Hematopoietic multipotent progenitor cell treated with erythropoietin and hydrocortisone succinate and interleukin-3 and kit ligand, for 15 days (in vitro differentiated cells): Measurements from ENCODE around the gene TFIP11.

Experiments used
- DNase-seq: peaks from one replicate; pipeline ENCODE4 v3.0.0-alpha.2; 2015; ENCODE audit warnings: low spot score

TFIP11 gene

GRCh38 chr22:26479043-26479791, 33.1 kb downstream of the TFIP11 start:
- peak; percentile 78 for DNase-seq

GRCh38 chr22:26477341-26477731, 34.9 kb downstream of the TFIP11 start:
- DNase-seq = no peak

GRCh38 chr22:26476705-26477340, 35.5 kb downstream of the TFIP11 start:
- no peak for DNase-seq

GRCh38 chr22:26474682-26475081, 37.6 kb downstream of the TFIP11 start:
- DNase-seq = no peak

GRCh38 chr22:26471522-26471921, 40.8 kb downstream of the TFIP11 start:
- no peak for DNase-seq

GRCh38 chr22:26470807-26471206, 41.5 kb downstream of the TFIP11 start:
- no peak for DNase-seq

GRCh38 chr22:26466196-26466595, 46.1 kb downstream of the TFIP11 start:
- DNase-seq = no peak

- DNase-seq = no peak
These were observed 48.0 kb downstream of the TFIP11 start for GRCh38 chr22:26464312-26464711.

- no peak for DNase-seq
These were observed 48.6 kb downstream of the TFIP11 start for GRCh38 chr22:26463688-26464087.

- DNase-seq = no peak
These were observed 49.1 kb downstream of the TFIP11 start for GRCh38 chr22:26463101-26463661.

GRCh38 chr22:26462641-26463040, 49.6 kb downstream of the TFIP11 start:
- DNase-seq = no peak

- DNase-seq = no peak
These were observed 50.2 kb downstream of the TFIP11 start for GRCh38 chr22:26462051-26462450.

GRCh38 chr22:26461188-26461810, 51.0 kb downstream of the TFIP11 start:
- peak; percentile 54 for DNase-seq

GRCh38 chr22:26460202-26460601, 52.1 kb downstream of the TFIP11 start:
- DNase-seq = no peak

- no peak for DNase-seq
These were observed 54.5 kb downstream of the TFIP11 start for GRCh38 chr22:26457661-26458272.

GRCh38 chr22:26453812-26454500, 58.3 kb downstream of the TFIP11 start:
- no peak for DNase-seq

- DNase-seq = no peak
These were observed 59.1 kb downstream of the TFIP11 start for GRCh38 chr22:26453216-26453615.

- no peak for DNase-seq
These were observed 59.8 kb downstream of the TFIP11 start for GRCh38 chr22:26452236-26453016.

GRCh38 chr22:26450453-26451185, 61.7 kb downstream of the TFIP11 start:
- DNase-seq = no peak

- no peak for DNase-seq
These were observed 63.3 kb downstream of the TFIP11 start for GRCh38 chr22:26448941-26449340.
